Keratinocyte (primary cell): ENCODE results near the gene RAI1. TPM values are rescaled to one million over a fixed set of nuclear protein-coding genes. Genes with fewer than 3 reads are reported as not detected.

Experiments
- DNase-seq: peaks from one replicate; pipeline ENCODE4 v3.0.0-alpha.2; 2011; ENCODE audit warnings: low read depth, missing footprints, low spot score
- FAIRE-seq: peaks from 2 replicates; lab custom pipeline; 2011; peaks lifted over from hg19 to GRCh38; lab: Jason Lieb, UNC
- H2AFZ ChIP-seq: 2 replicates; pipeline ENCODE4 v1.6.0; 2012; ENCODE audit warnings: low read length, control low read depth, inconsistent platforms; ENCODE audit not compliant: control insufficient read depth
- H3K27ac ChIP-seq: 2 replicates; pipeline ENCODE4 v1.5.1; 2011; ENCODE audit warnings: low read length; ENCODE audit not compliant: control insufficient read depth, insufficient read depth
- H3K27me3 ChIP-seq: 3 replicates; pipeline ENCODE4 v1.6.0; 2011; ENCODE audit warnings: low read length; ENCODE audit not compliant: control insufficient read depth, insufficient read depth; ENCODE audit errors: extremely low read depth
- H3K36me3 ChIP-seq, 2 experiments: 2 replicates in 1 of 2; 3 replicates in 1 of 2; pipeline ENCODE4 v1.5.1; 2011; ENCODE audit warnings: low read length in 2 of 2, mild to moderate bottlenecking in 1 of 2; ENCODE audit not compliant: control insufficient read depth in 2 of 2, insufficient read depth in 2 of 2; ENCODE audit errors: extremely low read depth in 1 of 2
- H3K4me1 ChIP-seq: 3 replicates; pipeline ENCODE4 v1.5.1; 2011; ENCODE audit warnings: low read length; ENCODE audit not compliant: control insufficient read depth, insufficient read depth; ENCODE audit errors: extremely low read depth
- H3K4me2 ChIP-seq: 3 replicates; pipeline ENCODE4 v1.6.0; 2011; ENCODE audit warnings: low read depth, low read length; ENCODE audit not compliant: control insufficient read depth, insufficient read depth; ENCODE audit errors: extremely low read depth
- H3K4me3 ChIP-seq, 3 experiments: fragments of 200-600 bp in 1 of 3; sonication (generic) in 1 of 3; 2 replicates in 2 of 3; 3 replicates in 1 of 3; pipeline ENCODE4 v1.5.1; 2011 to 2016; ENCODE audit warnings: low read length in 3 of 3, mild to moderate bottlenecking in 3 of 3, control low read depth in 2 of 3, inconsistent platforms in 1 of 3, low read depth in 1 of 3, mixed read lengths in 1 of 3, mixed run types in 1 of 3, moderate library complexity in 1 of 3; ENCODE audit not compliant: control insufficient read depth in 2 of 3, insufficient read depth in 2 of 3; ENCODE audit errors: extremely low read depth in 1 of 3
- H3K79me2 ChIP-seq: 2 replicates; pipeline ENCODE4 v1.6.0; 2012; ENCODE audit warnings: low read length; ENCODE audit not compliant: control insufficient read depth, insufficient read depth
- H3K9ac ChIP-seq: 3 replicates; pipeline ENCODE4 v1.6.0; 2011; ENCODE audit warnings: low read length; ENCODE audit not compliant: control insufficient read depth, insufficient read depth; ENCODE audit errors: extremely low read depth
- H3K9me1 ChIP-seq: 3 replicates; pipeline ENCODE4 v1.6.0; 2011; ENCODE audit warnings: low read length; ENCODE audit not compliant: control insufficient read depth, insufficient read depth; ENCODE audit errors: extremely low read depth
- H3K9me3 ChIP-seq: 2 replicates; pipeline ENCODE4 v1.5.1; 2012; ENCODE audit warnings: low read depth, low read length; ENCODE audit not compliant: control insufficient read depth
- H4K20me1 ChIP-seq: 3 replicates; pipeline ENCODE4 v1.6.0; 2011; ENCODE audit warnings: low read length; ENCODE audit not compliant: control insufficient read depth, insufficient read depth; ENCODE audit errors: extremely low read depth
- CTCF ChIP-seq, 3 experiments: IDR thresholded peaks in 1 of 3; conservative IDR thresholded peaks in 1 of 3; optimal IDR thresholded peaks in 1 of 3; 2 replicates in 2 of 3; 3 replicates in 1 of 3; pipeline versions ENCODE3 to v1.5.1; 2011; ENCODE audit warnings: low read length in 3 of 3, mild to moderate bottlenecking in 3 of 3, moderate library complexity in 2 of 3, control low read depth in 1 of 3, inconsistent platforms in 1 of 3; ENCODE audit not compliant: insufficient read depth in 2 of 3; ENCODE audit errors: extremely low read depth in 1 of 3
- EZH2 ChIP-seq: IDR thresholded peaks from one replicate; pipeline ENCODE4 v1.6.1; 2012; ENCODE audit warnings: inconsistent platforms, mild to moderate bottlenecking, low read length, moderate library complexity
- dilution Hi-C: fragments of 300-500 bp; cut with MboI; formaldehyde crosslinking; loops from one replicate; pipeline ENCODE4 v1.7.0; 2020; ENCODE audit warnings: low sequenced_read_pairs; ENCODE audit not compliant: extremely low pct_ligation_motif_present
- polyA plus RNA-seq, 5 experiments: library from polyadenylated mRNA; depleted of rRNA in 3 of 5; stranded (reverse) in 3 of 5; stranded (forward) in 1 of 5; unstranded in 1 of 5; fragments of >200 nt; gene quantifications; 1 replicate in 1 of 5; 2 replicates in 3 of 5; 3 replicates in 1 of 5; pipeline versions ENCODE4 v1.2.1 to v1.2.3, GENCODE V29; 2011 to 2012; ENCODE audit warnings: missing spikeins in 2 of 5, low read depth in 1 of 5, low replicate concordance in 1 of 5

The RAI1 gene
- polyA plus RNA-seq, 1 donor (not counting 4 experiments of a cell fraction or from before 2014, with no cell fraction given): 2.6 TPM

- dilution Hi-C loops: no loop called here
- Histone ChIP-seq H3K36me3 (peaks cover 3 to 12% of the 10 kb centered on the region in 2 experiments), H3K9me1 (no peaks in the 10 kb centered on the region), H3K9ac (no peak overlapping the region), H3K4me1 (peaks cover 12% of the 10 kb centered on the region), H3K9me3 (no peaks in the 10 kb centered on the region), H3K79me2 (peaks cover 69% of the 10 kb centered on the region), H2AFZ (no peak overlapping the region), H3K4me2 (no peak overlapping the region), H3K27ac (no peak overlapping the region), H3K27me3 (no peaks in the 10 kb centered on the region), H4K20me1 (no peaks in the 10 kb centered on the region), H3K4me3 (no peak overlapping the region)
- DNase-seq (no peak), FAIRE-seq (no peak)
- no peak for TF ChIP-seq CTCF (optimal IDR thresholded peaks at IDR 0.05 in 1 of 3, IDR thresholded peaks at IDR 0.05 in 1 of 3, conservative IDR thresholded peaks at IDR 0.05 in 1 of 3; ENCODE audit: extremely low read depth in 1 of 3, insufficient read depth in 2 of 3, low read length in 3 of 3)
- no peak for TF ChIP-seq EZH2
These were observed 76.1 kb downstream of the RAI1 start for GRCh38 chr17:17757391-17757791.

- Histone ChIP-seq H3K4me3 (no peak overlapping the region), H3K4me2 (no peak overlapping the region), H2AFZ (no peak overlapping the region), H3K36me3 (peaks cover 3 to 12% of the 10 kb centered on the region in 2 experiments), H3K9ac (no peak overlapping the region), H3K79me2 (peaks cover 63% of the 10 kb centered on the region), H3K27me3 (no peaks in the 10 kb centered on the region), H3K9me1 (no peaks in the 10 kb centered on the region), H3K9me3 (no peaks in the 10 kb centered on the region), H3K4me1 (peaks cover 4% of the 10 kb centered on the region), H4K20me1 (no peaks in the 10 kb centered on the region), H3K27ac (no peak overlapping the region)
- dilution Hi-C loops: no loop called here
- no peak for TF ChIP-seq EZH2
- no peak for TF ChIP-seq CTCF (optimal IDR thresholded peaks at IDR 0.05 in 1 of 3, IDR thresholded peaks at IDR 0.05 in 1 of 3, conservative IDR thresholded peaks at IDR 0.05 in 1 of 3; ENCODE audit: extremely low read depth in 1 of 3, insufficient read depth in 2 of 3, low read length in 3 of 3)
- FAIRE-seq: no peak
- no peak for DNase-seq
These were observed 76.9 kb downstream of the RAI1 start for GRCh38 chr17:17757956-17758845.
